NCI-H1417 treated with DMSO at 0.1 percent for 48 hours (cell line): Measurements from ENCODE around the gene S100A2.
"Not testable (repeated sequence)": the region's sequence is repeated elsewhere in the genome, so short reads cannot be mapped to it uniquely, and the experiment has no call there.

Experiments used
- DNase-seq: peaks from one replicate; lab custom pipeline; 2025; lab: John Stamatoyannopoulos, UW

S100A2 gene

DNA sequence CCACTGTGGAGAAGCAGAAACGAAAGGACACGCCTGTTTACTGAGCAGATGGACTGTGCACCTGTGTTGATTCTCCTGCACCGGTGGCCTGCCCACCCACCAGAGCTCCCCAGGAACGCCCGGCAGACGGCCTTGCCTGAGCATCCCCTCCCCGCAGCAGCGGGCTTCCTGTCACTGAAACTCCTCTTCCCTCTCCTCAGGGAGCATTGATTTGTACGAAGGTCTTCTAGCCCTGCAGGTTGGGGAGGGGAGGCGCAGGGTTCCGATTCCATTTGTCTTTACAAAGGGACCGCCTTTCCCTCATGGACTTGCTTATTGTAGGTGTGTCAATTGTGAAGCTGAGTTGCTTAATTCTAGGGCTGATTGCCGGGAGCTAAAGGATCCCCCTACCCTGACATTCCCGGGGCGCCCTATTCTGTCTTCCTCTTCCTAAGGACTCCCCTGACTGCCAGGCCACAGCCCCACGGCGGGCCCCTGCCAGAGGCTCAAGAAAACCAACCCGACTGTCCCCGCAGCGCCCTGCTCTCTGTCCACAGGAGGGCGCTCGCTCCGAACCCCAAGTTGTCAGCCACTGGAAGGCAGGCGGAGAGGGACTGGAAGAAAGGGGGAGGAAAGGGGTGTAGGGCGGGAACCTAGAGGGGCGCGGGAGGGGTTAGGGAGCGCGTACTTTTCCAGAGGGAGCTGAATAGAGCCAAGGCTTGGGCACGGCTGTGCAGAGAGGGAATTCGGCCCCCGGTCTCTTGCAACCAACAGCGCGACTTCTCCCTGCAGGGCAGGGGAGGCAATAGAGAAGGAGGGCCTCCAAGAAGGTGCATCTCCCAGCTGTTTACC, 32.7 kb downstream of the S100A2 start:
- DNase-seq = peak; percentile 39

DNA sequence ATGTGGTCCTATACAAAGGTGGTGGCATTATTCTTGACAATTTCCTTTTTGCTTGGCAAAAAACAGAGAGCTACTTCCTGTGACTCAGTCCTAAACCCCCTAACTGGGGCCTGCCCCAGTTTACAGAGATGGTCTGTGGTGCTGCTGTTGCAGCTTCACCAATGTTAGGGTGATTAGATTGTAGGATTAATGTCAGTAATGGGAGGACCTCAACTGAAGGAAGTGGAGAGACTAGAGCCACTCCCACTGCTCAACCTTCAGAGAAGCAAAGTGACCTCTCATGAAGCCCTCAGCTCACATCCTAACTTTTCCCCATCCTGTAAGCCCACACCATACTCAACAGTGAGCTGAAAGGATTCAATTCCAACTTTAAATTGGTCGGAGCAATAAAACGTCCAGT, 33.5 kb downstream of the S100A2 start:
- DNase-seq = no peak

- DNase-seq = no peak
Measured at GRCh38 chr1:153531638-153532037, 34.0 kb downstream of the S100A2 start.

- no peak for DNase-seq
Measured at GRCh38 chr1:153527683-153528040, 38.0 kb downstream of the S100A2 start.

DNA sequence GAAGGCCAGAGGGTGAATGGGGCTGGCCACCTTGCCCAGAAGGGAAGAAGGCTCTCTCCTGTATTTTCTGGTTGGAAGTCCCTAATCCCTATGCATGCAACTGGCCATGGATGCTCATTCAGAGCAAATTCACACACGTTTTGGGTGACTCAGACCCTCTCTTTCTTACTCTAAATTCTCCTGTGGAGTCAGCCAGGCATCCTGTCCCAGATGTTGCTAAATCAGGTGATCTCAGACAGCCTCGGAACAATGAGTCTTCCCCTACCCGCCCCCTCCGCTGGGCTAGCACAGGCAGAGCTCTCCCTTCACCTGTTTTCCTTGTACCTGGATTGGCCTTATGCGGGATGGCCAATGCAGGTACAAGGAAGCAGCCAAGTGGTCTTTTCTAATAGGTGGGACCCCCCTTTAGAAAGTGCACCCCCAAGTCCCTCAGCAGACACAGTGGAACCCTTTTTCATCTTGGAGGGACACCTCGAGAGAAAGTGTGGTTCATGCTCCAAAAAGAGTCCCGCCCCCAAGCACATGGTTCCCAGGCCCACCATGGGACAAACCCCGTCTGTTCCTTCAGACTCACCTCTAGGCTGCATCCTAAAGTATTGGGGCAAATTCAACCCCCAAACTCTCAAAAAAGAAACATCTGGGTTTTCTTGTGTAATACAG, 38.5 kb downstream of the S100A2 start:
- DNase-seq = no peak

- DNase-seq = no peak
Measured at GRCh38 chr1:153526132-153526543, 39.5 kb downstream of the S100A2 start.

DNA sequence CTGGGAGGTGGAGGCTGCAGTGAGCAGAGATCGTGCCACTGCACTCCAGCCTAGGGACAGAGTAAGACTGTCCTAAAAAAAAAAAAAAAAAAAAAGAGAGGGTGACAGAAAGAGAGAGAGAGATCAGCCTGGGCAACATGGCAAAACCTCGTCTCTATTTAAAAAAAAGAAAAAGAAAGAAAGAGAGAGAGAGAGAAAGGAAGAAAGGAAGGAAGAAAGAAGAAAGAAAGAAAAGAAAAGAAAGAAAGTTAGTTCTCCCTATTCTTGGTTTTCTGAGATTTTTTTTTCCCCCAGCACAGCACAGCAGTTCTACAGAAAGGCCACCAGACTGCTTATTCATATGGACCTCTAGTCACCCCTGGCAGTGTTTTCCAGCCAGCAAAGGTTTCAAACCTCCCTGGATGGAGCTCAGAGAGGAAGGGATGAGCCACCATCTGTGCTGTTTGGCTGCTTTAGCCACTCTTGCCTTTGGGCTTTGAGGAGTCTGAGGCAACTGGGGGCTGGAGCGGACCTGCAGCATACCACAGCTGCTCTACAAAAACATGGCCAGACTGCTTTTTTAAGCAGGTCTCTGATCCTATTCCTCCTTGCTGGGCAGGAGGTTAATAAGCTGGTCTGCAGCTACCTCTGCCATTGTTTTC, 40.4 kb downstream of the S100A2 start:
- DNase-seq = no peak

- not testable (repeated sequence) for DNase-seq
Measured at GRCh38 chr1:153522353-153523048, 43.1 kb downstream of the S100A2 start.

- not testable (repeated sequence) for DNase-seq
Measured at GRCh38 chr1:153521808-153522207, 43.8 kb downstream of the S100A2 start.

DNA sequence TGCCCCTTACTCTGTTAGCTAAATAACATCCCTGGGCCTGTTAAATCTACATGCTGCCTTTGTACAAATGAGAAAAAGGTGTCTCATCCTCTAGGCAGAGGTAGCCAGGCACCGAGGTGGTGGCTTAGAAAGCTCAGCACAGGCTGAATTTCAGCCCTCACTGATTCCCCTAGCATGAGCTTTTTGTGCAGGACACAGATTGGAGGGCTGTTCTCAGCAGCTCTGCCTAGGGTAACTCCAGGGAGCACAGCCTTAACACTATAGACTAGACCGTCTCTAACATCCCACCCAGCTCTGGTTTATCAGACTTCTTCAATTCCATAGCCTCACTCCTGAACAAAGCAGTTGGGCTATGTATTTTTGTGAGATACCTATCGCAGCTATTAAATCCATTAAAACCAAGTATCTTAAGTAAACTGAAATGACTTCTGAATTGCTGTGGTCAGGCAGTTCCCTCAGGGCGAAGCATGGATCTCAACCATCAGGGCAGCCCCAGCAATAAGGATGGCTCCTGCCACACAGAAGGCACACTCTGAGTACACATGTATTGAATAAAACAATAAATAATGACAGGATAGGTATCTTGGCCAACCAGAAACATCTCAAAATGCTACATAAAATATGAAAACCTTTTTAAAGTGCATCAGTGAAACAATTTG, 44.7 kb downstream of the S100A2 start:
- DNase-seq = no peak

- not testable (repeated sequence) for DNase-seq
Measured at GRCh38 chr1:153520137-153520691, 45.4 kb downstream of the S100A2 start.

GRCh38 chr1:153519242-153519641, 46.4 kb downstream of the S100A2 start:
- DNase-seq = no peak

DNA sequence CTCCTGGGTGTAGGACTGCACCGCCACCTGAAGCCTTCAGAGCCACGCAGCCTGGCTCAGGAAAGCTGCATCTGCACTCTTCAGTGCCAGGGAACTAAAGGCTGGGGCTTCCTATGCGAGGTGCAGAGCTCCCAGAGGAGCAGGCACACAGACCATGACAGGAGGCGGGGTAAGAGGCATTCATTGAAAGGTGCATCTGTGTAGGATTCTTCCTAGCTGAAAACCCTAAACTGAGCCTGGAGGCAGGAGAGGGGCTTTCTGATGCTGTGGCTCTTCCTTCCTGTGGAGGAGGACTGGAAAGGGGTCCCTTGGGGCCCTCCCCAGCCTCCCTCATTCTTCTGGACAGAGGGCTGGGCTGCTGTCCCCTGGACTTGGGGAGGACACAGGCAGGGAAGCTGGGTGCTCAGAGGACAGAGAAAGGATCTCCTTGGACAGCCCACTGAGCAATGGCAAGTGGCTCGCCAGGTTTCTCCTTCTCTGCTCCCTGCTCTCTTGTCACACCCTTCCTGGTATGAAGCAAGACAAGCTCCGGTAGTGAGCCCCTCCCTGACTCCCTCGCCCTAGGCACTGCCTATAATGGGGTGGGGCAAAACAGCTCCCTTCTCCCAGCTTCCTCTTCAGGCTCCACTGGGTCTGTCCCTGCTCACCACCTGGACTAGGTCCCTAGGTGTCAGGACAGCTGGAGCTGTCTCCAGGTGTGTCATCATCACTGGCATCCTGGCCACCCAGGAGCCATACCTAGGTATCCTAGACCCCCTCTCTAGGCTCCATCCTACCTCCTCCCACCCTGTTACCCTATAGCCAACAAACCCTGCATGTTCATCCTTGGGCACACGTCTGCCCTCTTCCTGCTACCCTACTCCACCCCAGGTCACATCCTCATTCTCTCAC, 49.9 kb downstream of the S100A2 start:
- no peak for DNase-seq

DNA sequence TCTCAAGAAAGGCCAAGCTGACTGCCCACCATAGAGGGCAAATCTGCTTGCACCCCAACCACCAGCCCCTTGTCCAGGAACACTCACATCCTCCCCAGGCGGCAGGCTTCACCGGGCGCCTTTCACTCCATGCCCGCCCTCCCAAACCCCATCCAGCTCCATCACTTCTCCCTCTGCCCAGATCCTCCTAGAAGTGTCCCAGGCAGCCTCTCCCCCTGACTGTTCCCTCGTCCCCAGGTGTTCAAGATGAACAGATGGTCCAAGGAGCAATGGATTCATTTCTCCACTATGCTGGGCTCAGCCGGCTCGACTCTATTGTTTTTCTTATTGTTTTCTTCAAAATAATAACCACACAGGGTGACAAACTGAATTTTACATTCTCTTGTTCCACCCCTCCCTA, 52.0 kb downstream of the S100A2 start:
- no peak for DNase-seq

- DNase-seq = no peak
Measured at GRCh38 chr1:153513023-153513422, 52.6 kb downstream of the S100A2 start.
